MM.1S (cell line): Measurements from ENCODE around the gene TCF7.

Experiments used
- DNase-seq: peaks from one replicate; pipeline ENCODE4 v3.0.0-alpha.2; 2015
- H2AFZ ChIP-seq: fragments of 300-600 bp; sonication (generic); 2 replicates; pipeline ENCODE4 v1.6.0; 2016; ENCODE audit warnings: antibody characterized with exemption, low read length
- H3F3A ChIP-seq: fragments of 300-600 bp; sonication (generic); 2 replicates; pipeline ENCODE4 v1.6.1; 2016; ENCODE audit warnings: mild to moderate bottlenecking, antibody characterized with exemption, low read length, moderate library complexity, mixed read lengths; ENCODE audit not compliant: insufficient read depth
- H3K27ac ChIP-seq: fragments of 300-600 bp; sonication (generic); 2 replicates; pipeline ENCODE4 v1.5.1; 2016; ENCODE audit warnings: mild to moderate bottlenecking, low read length
- H3K27me3 ChIP-seq: fragments of 300-600 bp; sonication (generic); replicated peaks from 2 replicates; pipeline ENCODE4 v1.6.0; 2016; ENCODE audit warnings: low read length; ENCODE audit not compliant: insufficient read depth
- H3K36me3 ChIP-seq: fragments of 300-600 bp; sonication (generic); replicated peaks from 2 replicates; pipeline ENCODE4 v1.6.1; 2016; ENCODE audit warnings: mild to moderate bottlenecking, low read length, mixed read lengths; ENCODE audit not compliant: insufficient read depth
- H3K4me1 ChIP-seq: fragments of 300-600 bp; sonication (generic); 2 replicates; pipeline ENCODE4 v1.6.1; 2016; ENCODE audit warnings: low read length, mixed read lengths
- H3K4me2 ChIP-seq: fragments of 300-600 bp; sonication (generic); 2 replicates; pipeline ENCODE4 v1.6.0; 2016; ENCODE audit warnings: low read depth, low read length
- H3K4me3 ChIP-seq: fragments of 300-600 bp; sonication (generic); 2 replicates; pipeline ENCODE4 v1.5.1; 2016; ENCODE audit warnings: low read length, mixed read lengths
- H3K79me2 ChIP-seq: fragments of 300-600 bp; sonication (generic); 2 replicates; pipeline ENCODE4 v1.6.1; 2016; ENCODE audit warnings: mixed run types, low read length, mixed read lengths
- H3K9ac ChIP-seq: fragments of 300-600 bp; sonication (generic); 2 replicates; pipeline ENCODE4 v1.6.1; 2016; ENCODE audit warnings: low read length, mixed read lengths
- H3K9me2 ChIP-seq: fragments of 300-600 bp; sonication (generic); replicated peaks from 2 replicates; pipeline ENCODE4 v1.6.1; 2016; ENCODE audit warnings: mild to moderate bottlenecking, low read length, mixed read lengths; ENCODE audit not compliant: insufficient read depth
- H3K9me3 ChIP-seq: fragments of 300-600 bp; sonication (generic); replicated peaks from 2 replicates; pipeline ENCODE4 v1.6.1; 2016; ENCODE audit warnings: mild to moderate bottlenecking, low read length, mixed read lengths; ENCODE audit not compliant: insufficient read depth
- H4K20me1 ChIP-seq: fragments of 300-600 bp; sonication (generic); 2 replicates; pipeline ENCODE4 v1.6.1; 2016; ENCODE audit warnings: mild to moderate bottlenecking, low read length, moderate library complexity, mixed read lengths; ENCODE audit not compliant: insufficient read depth
- CTCF ChIP-seq: fragments of 300-600 bp; sonication (generic); IDR thresholded peaks from 2 replicates; pipeline ENCODE4 v1.5.1; 2016; ENCODE audit warnings: antibody characterized with exemption, low read length, mixed read lengths
- EZH2 ChIP-seq: fragments of 300-600 bp; sonication (generic); optimal IDR thresholded peaks from 2 replicates; pipeline ENCODE3; 2017; ENCODE audit warnings: low read depth, mild to moderate bottlenecking, antibody characterized with exemption, low read length, mixed read lengths
- EZH2phosphoT487 ChIP-seq: fragments of 300-600 bp; sonication (generic); IDR thresholded peaks from 2 replicates; pipeline ENCODE4 v1.6.1; 2018; ENCODE audit warnings: antibody characterized with exemption, low read length

Gene TCF7

GRCh38 chr5:134082264-134082992 lies 32.1 kb upstream of the TCF7 start:
- Histone ChIP-seq H4K20me1 (no peaks in the 10 kb centered on the region), H3K9ac (no peak overlapping the region), H3K4me1 (no peaks in the 10 kb centered on the region), H2AFZ (no peak overlapping the region), H3K4me2 (no peak overlapping the region), H3K9me3 (no peaks in the 10 kb centered on the region), H3K27ac (no peak overlapping the region), H3K9me2 (no peaks in the 10 kb centered on the region), H3K36me3 (no peaks in the 10 kb centered on the region), H3K27me3 (no peaks in the 10 kb centered on the region), H3F3A (no peaks in the 10 kb centered on the region), H3K79me2 (no peaks in the 10 kb centered on the region), H3K4me3 (no peak overlapping the region)
- TF ChIP-seq CTCF = no peak
- TF ChIP-seq EZH2phosphoT487 = no peak
- no peak for TF ChIP-seq EZH2
- DNase-seq = no peak

- no peak for DNase-seq
- no peak overlapping the region for H3K9ac ChIP-seq
- H3K27me3 ChIP-seq = no peaks in the 10 kb centered on the region
- no peak for TF ChIP-seq EZH2phosphoT487
- no peak for TF ChIP-seq EZH2
- TF ChIP-seq CTCF = no peak
- H3K27ac ChIP-seq = no peak overlapping the region
- no peaks in the 10 kb centered on the region for H3F3A ChIP-seq
- H3K4me1 ChIP-seq = no peaks in the 10 kb centered on the region
- H3K9me2 ChIP-seq = no peaks in the 10 kb centered on the region
- no peak overlapping the region for H2AFZ ChIP-seq
- H3K4me2 ChIP-seq = no peak overlapping the region
- H3K9me3 ChIP-seq = no peaks in the 10 kb centered on the region
- no peaks in the 10 kb centered on the region for H4K20me1 ChIP-seq
- H3K79me2 ChIP-seq = no peaks in the 10 kb centered on the region
- no peak overlapping the region for H3K4me3 ChIP-seq
- no peaks in the 10 kb centered on the region for H3K36me3 ChIP-seq
These were observed 31.0 kb upstream of the TCF7 start for GRCh38 chr5:134083517-134083916.

- no peak overlapping the region for H3K27ac ChIP-seq
- no peak overlapping the region for H3K4me2 ChIP-seq
- H3K36me3 ChIP-seq = no peaks in the 10 kb centered on the region
- no peaks in the 10 kb centered on the region for H3K27me3 ChIP-seq
- H3K4me1 ChIP-seq = no peaks in the 10 kb centered on the region
- no peaks in the 10 kb centered on the region for H4K20me1 ChIP-seq
- TF ChIP-seq EZH2phosphoT487 = no peak
- TF ChIP-seq EZH2 = no peak
- TF ChIP-seq CTCF = no peak
- no peak overlapping the region for H3K4me3 ChIP-seq
- no peaks in the 10 kb centered on the region for H3K9me2 ChIP-seq
- H3K9ac ChIP-seq = no peak overlapping the region
- no peak for DNase-seq
- H2AFZ ChIP-seq = no peak overlapping the region
- no peaks in the 10 kb centered on the region for H3K79me2 ChIP-seq
- no peaks in the 10 kb centered on the region for H3K9me3 ChIP-seq
- H3F3A ChIP-seq = no peaks in the 10 kb centered on the region
These were observed 30.4 kb upstream of the TCF7 start for GRCh38 chr5:134084022-134084565.
